WTC11 (cell line): ENCODE measurements around the gene HCN1.

Source experiments
- JUN ChIP-seq: sonication (generic); formaldehyde crosslinking; IDR thresholded peaks from 2 replicates; pipeline ENCODE4 v1.8.0; 2023; ENCODE audit warnings: mild to moderate bottlenecking, missing genetic modification reagents
- NFE2L1 ChIP-seq: sonication (generic); formaldehyde crosslinking; IDR thresholded peaks from 2 replicates; pipeline ENCODE4 v1.8.1; 2023; ENCODE audit warnings: missing genetic modification reagents
- PRRX2 ChIP-seq: fragments of 250-450 bp; sonication (Bioruptor Pico); IDR thresholded peaks from 2 replicates; pipeline ENCODE4 v1.8.0; 2021; ENCODE audit warnings: mild to moderate bottlenecking
- SMAD4 ChIP-seq: sonication (generic); formaldehyde crosslinking; IDR thresholded peaks from 2 replicates; pipeline ENCODE4 v1.8.0; 2022; ENCODE audit warnings: mild to moderate bottlenecking, missing genetic modification reagents
- TEAD4 ChIP-seq: sonication (generic); formaldehyde crosslinking; IDR thresholded peaks from 2 replicates; pipeline ENCODE4 v1.8.0; 2022; ENCODE audit warnings: mild to moderate bottlenecking, missing genetic modification reagents
- ZNF671 ChIP-seq: fragments of 250-450 bp; sonication (Bioruptor Pico); IDR thresholded peaks from 2 replicates; pipeline ENCODE4 v1.8.0; 2021; ENCODE audit warnings: mild to moderate bottlenecking
- TF ChIP-seq, protein P1 (sequence below): sonication (generic); formaldehyde crosslinking; IDR thresholded peaks from 2 replicates; pipeline ENCODE4 v1.8.1; 2023; ENCODE audit warnings: mild to moderate bottlenecking, missing genetic modification reagents, borderline replicate concordance
- TF ChIP-seq, protein P2 (sequence below): sonication (generic); formaldehyde crosslinking; IDR thresholded peaks from 2 replicates; pipeline ENCODE4 v1.8.0; 2022; ENCODE audit warnings: mild to moderate bottlenecking, missing genetic modification reagents
- TF ChIP-seq, protein P3 (sequence below): fragments of 200-600 bp; IDR thresholded peaks from 2 replicates; pipeline ENCODE4 v1.8.0; 2022; ENCODE audit warnings: antibody characterized with exemption
- TF ChIP-seq, protein P4 (sequence below): sonication (generic); formaldehyde crosslinking; IDR thresholded peaks from 2 replicates; pipeline ENCODE4 v1.8.1; 2022; ENCODE audit warnings: missing genetic modification reagents, borderline replicate concordance
- TF ChIP-seq, protein P5 (sequence below): sonication (generic); formaldehyde crosslinking; conservative IDR thresholded peaks from 2 replicates; pipeline ENCODE4 v1.8.1; 2022; ENCODE audit warnings: mild to moderate bottlenecking, missing genetic modification reagents
- TF ChIP-seq, protein P6 (sequence below): sonication (generic); formaldehyde crosslinking; IDR thresholded peaks from 2 replicates; pipeline ENCODE4 v1.8.1; 2023; ENCODE audit warnings: mild to moderate bottlenecking, missing genetic modification reagents, moderate library complexity
- TF ChIP-seq, protein P7 (sequence below): sonication (generic); formaldehyde crosslinking; IDR thresholded peaks from 2 replicates; pipeline ENCODE4 v1.8.1; 2023; ENCODE audit warnings: mild to moderate bottlenecking, missing genetic modification reagents

DNA sequence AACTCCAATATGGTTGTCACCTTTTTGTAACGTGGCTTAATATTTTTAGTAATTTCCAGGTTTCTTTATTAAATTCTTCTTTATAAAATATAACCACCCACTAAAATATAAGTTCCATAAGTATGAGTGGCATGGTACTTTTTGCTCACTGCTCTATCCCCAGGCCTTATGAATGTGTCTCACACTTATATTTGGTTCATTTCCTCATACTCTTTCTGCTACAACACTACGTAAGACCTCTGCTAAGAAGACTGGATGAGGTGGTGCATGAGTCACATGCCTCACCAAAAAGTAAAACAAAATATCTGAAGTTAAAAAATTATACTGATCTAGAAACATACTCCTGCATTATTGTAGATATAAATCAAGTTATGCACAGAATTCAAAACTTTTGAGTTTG, 400.9 kb downstream of the HCN1 start:
- TF ChIP-seq, protein P1, sequence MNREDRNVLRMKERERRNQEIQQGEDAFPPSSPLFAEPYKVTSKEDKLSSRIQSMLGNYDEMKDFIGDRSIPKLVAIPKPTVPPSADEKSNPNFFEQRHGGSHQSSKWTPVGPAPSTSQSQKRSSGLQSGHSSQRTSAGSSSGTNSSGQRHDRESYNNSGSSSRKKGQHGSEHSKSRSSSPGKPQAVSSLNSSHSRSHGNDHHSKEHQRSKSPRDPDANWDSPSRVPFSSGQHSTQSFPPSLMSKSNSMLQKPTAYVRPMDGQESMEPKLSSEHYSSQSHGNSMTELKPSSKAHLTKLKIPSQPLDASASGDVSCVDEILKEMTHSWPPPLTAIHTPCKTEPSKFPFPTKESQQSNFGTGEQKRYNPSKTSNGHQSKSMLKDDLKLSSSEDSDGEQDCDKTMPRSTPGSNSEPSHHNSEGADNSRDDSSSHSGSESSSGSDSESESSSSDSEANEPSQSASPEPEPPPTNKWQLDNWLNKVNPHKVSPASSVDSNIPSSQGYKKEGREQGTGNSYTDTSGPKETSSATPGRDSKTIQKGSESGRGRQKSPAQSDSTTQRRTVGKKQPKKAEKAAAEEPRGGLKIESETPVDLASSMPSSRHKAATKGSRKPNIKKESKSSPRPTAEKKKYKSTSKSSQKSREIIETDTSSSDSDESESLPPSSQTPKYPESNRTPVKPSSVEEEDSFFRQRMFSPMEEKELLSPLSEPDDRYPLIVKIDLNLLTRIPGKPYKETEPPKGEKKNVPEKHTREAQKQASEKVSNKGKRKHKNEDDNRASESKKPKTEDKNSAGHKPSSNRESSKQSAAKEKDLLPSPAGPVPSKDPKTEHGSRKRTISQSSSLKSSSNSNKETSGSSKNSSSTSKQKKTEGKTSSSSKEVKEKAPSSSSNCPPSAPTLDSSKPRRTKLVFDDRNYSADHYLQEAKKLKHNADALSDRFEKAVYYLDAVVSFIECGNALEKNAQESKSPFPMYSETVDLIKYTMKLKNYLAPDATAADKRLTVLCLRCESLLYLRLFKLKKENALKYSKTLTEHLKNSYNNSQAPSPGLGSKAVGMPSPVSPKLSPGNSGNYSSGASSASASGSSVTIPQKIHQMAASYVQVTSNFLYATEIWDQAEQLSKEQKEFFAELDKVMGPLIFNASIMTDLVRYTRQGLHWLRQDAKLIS (CRISPR knock-in tag): no peak
- TF ChIP-seq, protein P2, sequence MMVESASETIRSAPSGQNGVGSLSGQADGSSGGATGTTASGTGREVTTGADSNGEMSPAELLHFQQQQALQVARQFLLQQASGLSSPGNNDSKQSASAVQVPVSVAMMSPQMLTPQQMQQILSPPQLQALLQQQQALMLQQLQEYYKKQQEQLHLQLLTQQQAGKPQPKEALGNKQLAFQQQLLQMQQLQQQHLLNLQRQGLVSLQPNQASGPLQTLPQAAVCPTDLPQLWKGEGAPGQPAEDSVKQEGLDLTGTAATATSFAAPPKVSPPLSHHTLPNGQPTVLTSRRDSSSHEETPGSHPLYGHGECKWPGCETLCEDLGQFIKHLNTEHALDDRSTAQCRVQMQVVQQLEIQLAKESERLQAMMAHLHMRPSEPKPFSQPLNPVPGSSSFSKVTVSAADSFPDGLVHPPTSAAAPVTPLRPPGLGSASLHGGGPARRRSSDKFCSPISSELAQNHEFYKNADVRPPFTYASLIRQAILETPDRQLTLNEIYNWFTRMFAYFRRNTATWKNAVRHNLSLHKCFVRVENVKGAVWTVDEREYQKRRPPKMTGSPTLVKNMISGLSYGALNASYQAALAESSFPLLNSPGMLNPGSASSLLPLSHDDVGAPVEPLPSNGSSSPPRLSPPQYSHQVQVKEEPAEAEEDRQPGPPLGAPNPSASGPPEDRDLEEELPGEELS (CRISPR knock-in tag): no peak
- TF ChIP-seq, protein P3, sequence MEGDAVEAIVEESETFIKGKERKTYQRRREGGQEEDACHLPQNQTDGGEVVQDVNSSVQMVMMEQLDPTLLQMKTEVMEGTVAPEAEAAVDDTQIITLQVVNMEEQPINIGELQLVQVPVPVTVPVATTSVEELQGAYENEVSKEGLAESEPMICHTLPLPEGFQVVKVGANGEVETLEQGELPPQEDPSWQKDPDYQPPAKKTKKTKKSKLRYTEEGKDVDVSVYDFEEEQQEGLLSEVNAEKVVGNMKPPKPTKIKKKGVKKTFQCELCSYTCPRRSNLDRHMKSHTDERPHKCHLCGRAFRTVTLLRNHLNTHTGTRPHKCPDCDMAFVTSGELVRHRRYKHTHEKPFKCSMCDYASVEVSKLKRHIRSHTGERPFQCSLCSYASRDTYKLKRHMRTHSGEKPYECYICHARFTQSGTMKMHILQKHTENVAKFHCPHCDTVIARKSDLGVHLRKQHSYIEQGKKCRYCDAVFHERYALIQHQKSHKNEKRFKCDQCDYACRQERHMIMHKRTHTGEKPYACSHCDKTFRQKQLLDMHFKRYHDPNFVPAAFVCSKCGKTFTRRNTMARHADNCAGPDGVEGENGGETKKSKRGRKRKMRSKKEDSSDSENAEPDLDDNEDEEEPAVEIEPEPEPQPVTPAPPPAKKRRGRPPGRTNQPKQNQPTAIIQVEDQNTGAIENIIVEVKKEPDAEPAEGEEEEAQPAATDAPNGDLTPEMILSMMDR: no peak
- no peak for TF ChIP-seq NFE2L1 (CRISPR knock-in tag)
- TF ChIP-seq, protein P4, sequence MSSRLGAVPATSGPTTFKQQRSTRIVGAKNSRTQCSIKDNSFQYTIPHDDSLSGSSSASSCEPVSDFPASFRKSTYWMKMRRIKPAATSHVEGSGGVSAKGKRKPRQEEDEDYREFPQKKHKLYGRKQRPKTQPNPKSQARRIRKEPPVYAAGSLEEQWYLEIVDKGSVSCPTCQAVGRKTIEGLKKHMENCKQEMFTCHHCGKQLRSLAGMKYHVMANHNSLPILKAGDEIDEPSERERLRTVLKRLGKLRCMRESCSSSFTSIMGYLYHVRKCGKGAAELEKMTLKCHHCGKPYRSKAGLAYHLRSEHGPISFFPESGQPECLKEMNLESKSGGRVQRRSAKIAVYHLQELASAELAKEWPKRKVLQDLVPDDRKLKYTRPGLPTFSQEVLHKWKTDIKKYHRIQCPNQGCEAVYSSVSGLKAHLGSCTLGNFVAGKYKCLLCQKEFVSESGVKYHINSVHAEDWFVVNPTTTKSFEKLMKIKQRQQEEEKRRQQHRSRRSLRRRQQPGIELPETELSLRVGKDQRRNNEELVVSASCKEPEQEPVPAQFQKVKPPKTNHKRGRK: no peak
- TF ChIP-seq, protein P5, sequence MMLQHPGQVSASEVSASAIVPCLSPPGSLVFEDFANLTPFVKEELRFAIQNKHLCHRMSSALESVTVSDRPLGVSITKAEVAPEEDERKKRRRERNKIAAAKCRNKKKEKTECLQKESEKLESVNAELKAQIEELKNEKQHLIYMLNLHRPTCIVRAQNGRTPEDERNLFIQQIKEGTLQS (CRISPR knock-in tag): no peak
- no peak for TF ChIP-seq SMAD4 (CRISPR knock-in tag)
- TF ChIP-seq, protein P6, sequence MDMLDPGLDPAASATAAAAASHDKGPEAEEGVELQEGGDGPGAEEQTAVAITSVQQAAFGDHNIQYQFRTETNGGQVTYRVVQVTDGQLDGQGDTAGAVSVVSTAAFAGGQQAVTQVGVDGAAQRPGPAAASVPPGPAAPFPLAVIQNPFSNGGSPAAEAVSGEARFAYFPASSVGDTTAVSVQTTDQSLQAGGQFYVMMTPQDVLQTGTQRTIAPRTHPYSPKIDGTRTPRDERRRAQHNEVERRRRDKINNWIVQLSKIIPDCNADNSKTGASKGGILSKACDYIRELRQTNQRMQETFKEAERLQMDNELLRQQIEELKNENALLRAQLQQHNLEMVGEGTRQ (CRISPR knock-in tag): no peak
- no peak for TF ChIP-seq TEAD4 (CRISPR knock-in tag)
- no peak for TF ChIP-seq ZNF671 (CRISPR knock-in tag)
- TF ChIP-seq, protein P7, sequence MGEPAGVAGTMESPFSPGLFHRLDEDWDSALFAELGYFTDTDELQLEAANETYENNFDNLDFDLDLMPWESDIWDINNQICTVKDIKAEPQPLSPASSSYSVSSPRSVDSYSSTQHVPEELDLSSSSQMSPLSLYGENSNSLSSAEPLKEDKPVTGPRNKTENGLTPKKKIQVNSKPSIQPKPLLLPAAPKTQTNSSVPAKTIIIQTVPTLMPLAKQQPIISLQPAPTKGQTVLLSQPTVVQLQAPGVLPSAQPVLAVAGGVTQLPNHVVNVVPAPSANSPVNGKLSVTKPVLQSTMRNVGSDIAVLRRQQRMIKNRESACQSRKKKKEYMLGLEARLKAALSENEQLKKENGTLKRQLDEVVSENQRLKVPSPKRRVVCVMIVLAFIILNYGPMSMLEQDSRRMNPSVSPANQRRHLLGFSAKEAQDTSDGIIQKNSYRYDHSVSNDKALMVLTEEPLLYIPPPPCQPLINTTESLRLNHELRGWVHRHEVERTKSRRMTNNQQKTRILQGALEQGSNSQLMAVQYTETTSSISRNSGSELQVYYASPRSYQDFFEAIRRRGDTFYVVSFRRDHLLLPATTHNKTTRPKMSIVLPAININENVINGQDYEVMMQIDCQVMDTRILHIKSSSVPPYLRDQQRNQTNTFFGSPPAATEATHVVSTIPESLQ: no peak
- no peak for TF ChIP-seq JUN (CRISPR knock-in tag)
- no peak for TF ChIP-seq PRRX2 (CRISPR knock-in tag)
